ENCODE measurements around the gene HILPDA.
"Not testable (repeated sequence)": the region's sequence is repeated elsewhere in the genome, so short reads cannot be mapped to it uniquely, and the experiment has no call there.

HILPDA gene

DNA sequence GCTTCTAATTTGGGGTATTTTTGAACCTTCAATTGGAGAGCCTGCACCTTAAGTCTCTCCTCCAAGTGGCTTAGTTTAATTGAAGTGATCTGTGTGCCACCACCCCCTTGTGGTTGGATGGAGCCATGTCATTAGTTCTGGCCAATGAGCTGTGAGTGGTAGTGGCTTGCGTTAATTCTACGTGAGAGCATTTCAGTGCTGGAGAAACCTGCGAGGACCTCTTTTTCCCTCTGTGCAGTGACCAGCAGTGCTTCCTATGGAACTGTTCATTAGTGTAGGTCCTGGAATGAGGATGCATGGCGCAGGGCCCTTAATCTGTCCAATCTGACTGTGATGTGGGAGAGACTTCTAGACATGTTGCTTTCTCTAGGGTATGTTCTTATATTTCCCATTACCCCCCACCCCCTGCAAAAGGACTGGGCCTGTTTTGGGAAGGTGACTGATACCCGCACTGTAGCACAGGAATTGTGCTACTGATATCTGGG lies 3.8 kb downstream of the HILPDA start:
- DNase-seq (ENCODE audit: low read depth in 2 of 3, low spot score in 1 of 3) = peak; percentile 36 to 53 (median 44)

DNA sequence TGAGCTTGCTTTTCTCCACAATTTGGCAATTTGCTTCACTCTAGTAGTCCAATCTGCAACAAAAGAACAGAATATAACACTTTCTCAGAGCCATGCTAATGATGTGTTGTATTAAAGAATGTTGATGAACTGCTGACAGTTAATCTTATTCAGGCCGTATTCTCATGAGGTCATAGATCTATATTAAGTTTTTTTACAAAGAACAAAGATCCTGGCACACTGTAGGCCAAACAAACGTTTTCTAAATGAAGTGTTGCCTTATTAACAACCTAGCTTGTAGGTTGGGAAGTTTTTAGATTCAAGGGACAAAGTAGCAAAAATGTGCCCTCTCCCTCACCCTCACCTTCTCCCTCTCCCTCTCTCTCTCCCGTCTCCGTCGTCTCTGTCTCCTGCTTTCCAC lies 6.8 kb downstream of the HILPDA start:
- DNase-seq (ENCODE audit: low read depth in 2 of 3, low spot score in 1 of 3) = no peak

DNA sequence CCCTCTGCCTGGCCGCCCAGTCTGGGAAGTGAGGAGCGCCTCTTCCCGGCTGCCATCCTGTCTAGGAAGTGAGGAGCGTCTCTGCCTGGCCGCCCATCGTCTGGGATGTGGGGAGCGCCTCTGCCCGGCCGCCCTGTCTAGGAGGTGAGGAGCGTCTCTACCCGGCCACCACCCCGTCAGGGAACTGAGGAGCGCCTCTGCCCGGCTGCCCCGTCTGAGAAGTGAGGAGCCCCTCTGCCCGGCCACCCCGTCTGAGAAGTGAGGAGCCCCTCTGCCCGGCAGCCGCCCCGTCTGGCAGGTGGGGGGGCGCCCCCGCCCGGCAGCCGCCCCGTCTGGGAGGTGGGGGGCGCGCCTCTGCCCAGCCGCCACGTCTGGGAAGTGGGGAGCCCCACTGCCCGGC lies 7.7 kb downstream of the HILPDA start:
- DNase-seq (ENCODE audit: low read depth in 2 of 3, low spot score in 1 of 3) = not testable (repeated sequence)

DNA sequence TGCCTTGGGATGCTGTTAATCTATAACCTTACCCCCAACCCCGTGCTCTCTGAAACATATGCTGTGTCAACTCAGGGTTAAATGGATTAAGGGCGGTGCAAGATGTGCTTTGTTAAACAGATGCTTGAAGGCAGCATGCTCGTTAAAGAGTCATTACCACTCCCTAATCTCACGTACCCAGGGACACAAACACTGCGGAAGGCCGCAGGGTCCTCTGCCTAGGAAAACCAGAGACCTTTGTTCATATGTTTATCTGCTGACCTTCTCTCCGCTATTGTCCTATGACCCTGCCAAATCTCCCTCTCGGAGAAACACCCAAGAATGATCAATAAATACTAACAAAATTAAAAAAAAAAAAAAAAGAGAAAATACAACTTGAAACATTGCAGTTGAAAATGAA lies 8.3 kb downstream of the HILPDA start:
- DNase-seq (ENCODE audit: low read depth in 2 of 3, low spot score in 1 of 3) = not testable (repeated sequence)

DNA sequence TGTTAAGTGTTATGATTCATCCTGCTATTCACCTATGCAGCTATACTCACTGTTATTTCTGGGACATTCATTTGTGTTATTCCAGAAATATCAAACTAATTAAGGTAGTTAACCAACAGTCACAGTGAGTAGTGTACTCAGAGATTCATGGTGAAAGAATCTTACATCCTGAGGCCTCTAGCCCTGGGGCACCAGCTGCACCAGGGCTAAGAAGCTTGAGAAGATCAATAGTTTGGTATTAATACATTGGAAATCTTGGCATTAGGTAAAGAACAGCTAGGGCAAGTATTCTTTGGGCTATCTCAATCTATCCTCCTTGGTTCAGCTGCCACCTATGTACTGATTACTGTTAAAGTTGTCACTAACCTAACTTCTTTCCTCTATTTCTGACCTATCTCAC lies 11.2 kb downstream of the HILPDA start:
- DNase-seq (ENCODE audit: low read depth in 2 of 3, low spot score in 1 of 3) = not testable (repeated sequence)

DNA sequence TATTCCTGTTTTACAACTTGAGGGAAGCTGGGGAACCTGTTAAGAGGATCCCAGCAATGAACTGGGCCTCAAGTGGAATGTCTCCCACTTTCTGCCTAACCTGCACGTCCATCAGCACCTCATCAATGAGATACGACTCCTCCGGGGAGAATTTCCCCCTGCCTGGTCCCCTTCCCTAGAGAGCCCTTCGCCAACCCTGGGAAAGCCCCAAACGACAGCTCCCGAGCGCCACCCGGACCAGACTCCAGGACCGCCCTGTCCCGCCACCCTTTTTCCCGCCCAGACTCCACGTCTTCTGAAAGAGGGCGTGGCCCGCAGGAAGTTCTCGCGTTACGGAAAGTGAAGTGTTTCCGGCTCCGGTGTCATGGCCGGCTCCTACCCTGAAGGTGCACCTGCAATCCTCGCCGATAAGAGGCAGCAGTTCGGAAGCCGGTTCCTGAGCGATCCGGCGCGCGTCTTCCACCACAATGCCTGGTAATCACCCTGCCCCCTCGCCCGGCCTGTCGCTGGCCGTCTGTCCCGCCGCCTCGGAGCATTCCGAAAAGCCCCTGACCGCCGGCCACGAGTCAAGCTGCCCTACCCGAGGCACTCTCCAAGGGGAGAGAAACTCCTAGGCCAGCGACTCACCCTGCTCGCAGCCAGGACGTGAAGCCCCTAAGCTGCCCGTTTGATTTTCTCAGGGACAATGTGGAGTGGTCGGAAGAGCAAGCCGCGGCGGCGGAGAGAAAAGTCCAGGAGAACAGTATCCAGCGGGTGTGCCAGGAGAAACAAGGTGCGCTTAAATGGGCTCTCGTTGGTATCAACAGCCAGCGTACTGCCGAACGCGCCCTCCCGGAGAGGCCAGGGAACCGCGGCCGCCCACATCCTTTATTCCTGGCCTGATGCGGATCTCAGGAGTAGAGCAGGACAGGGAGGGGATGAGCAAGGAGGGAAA lies 21.0 kb downstream of the HILPDA start, which contains the start of gene METTL2B:
TSS of gene METTL2B (plus strand) at position 347 of the 934 bp plus-strand sequence. CDS start at position 365, 18 bp downstream.
- peak; percentile 92 to 94 (median 92) for DNase-seq (ENCODE audit: low read depth in 2 of 3, low spot score in 1 of 3)

DNA sequence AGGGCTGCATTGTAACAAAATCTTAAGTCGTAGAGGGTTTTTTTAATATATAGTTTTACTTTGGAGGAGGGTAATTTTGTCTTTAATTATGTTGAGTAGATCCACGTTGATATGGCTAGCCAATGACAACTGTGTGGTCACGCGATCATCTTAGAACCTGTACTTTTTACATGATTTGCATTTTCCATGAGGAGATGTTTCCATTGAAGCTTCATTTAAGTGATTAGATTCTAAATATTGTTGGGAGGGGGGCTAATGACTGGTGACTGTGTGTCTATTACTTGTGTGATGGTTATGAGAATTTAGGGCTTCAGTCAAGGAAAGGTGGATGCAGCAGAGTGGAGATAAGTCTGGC lies 21.6 kb downstream of the HILPDA start:
- DNase-seq (ENCODE audit: low read depth in 2 of 3, low spot score in 1 of 3) = not testable (repeated sequence)

DNA sequence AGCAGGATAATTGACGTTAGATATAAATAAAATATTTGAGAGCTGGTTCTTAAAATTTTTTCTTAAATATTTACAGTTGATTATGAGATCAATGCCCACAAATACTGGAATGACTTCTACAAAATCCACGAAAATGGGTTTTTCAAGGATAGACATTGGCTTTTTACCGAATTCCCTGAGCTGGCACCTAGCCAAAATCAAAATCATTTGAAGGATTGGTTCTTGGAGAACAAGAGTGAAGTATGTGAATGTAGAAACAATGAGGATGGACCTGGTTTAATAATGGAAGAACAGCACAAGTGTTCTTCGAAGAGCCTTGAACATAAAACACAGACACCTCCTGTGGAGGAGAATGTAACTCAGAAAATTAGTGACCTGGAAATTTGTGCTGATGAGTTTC lies 23.4 kb downstream of the HILPDA start:
- DNase-seq (ENCODE audit: low read depth in 2 of 3, low spot score in 1 of 3) = not testable (repeated sequence)

DNA sequence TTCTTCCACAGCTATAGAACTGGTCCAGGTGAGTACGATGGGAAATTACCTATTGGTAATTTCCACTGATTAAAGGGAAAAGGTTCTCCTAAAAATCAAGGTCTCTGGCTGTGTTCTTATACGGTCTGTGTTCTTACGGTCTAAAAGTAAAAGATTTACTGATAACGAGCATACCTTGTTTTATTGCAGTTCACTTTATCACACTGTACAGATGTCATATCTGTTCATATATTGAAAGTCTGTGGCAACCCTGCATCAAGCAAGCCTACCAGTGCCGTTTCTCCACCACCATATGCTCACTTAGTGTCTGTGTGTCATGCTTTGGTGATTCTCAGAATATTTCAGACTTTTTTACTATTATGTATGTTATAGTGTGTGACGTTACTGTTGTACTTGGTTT lies 32.5 kb downstream of the HILPDA start:
- not testable (repeated sequence) for DNase-seq (ENCODE audit: low read depth in 2 of 3, low spot score in 1 of 3)

DNA sequence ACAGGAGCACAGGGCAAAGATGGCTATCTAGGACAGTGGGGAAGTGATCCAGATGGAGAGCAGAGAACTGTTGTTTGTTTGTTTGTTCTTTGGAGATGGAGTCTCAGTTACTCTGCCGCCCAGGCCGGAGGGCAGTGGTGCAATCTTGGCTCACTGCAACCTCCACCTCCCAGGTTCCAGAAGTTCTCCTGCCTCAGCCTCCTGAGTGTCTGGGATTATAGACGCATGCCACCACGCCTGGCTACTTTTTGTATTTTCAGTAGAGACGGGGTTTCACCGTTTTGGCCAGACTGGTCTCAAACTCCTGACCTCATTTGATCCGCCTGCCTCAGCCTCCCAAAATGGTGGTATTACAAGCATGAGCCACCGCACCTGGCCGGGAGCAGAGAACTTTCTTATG lies 41.7 kb downstream of the HILPDA start:
- no peak for DNase-seq (ENCODE audit: low read depth in 2 of 3, low spot score in 1 of 3)

DNA sequence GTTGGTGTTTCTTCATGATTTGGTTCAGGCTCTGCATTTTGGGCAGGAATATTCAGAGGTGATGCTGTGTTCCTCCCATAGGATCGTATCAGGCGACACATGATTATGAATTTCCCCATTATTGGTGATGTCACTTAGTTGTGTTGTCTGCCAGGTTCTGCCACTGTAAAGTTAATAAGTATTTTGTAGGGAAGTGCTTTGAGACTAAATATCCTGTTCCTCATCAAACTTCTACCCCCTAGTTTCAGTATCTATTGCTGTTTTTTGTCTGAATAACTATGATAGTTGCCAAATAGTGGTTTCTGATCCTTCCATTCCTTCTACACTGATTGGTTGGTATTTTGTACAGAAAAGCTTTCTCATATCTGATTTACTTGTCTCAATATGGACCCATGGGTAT lies 49.7 kb downstream of the HILPDA start:
- DNase-seq (ENCODE audit: low read depth in 2 of 3, low spot score in 1 of 3) = not testable (repeated sequence)

DNA sequence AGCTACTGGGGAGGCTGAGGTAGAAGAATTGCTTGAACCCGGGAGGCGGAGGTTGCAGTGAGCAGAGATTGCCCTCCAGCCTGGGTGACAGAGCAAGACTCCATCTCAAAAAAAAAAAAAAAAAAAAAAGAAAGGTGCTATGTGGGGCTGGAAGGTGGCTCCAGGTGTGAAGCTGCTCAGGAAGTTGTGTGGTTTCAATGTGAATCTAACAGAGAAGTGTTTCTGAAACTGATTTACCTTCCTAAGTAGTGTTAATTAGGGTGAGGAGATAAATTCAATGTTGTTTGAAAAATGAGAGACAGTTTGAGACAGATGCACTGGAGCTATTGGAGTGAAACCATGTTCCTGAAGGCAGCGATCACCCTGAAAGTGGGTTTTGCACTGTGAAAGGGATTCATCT lies 51.1 kb downstream of the HILPDA start:
- not testable (repeated sequence) for DNase-seq (ENCODE audit: low read depth in 2 of 3, low spot score in 1 of 3)

DNA sequence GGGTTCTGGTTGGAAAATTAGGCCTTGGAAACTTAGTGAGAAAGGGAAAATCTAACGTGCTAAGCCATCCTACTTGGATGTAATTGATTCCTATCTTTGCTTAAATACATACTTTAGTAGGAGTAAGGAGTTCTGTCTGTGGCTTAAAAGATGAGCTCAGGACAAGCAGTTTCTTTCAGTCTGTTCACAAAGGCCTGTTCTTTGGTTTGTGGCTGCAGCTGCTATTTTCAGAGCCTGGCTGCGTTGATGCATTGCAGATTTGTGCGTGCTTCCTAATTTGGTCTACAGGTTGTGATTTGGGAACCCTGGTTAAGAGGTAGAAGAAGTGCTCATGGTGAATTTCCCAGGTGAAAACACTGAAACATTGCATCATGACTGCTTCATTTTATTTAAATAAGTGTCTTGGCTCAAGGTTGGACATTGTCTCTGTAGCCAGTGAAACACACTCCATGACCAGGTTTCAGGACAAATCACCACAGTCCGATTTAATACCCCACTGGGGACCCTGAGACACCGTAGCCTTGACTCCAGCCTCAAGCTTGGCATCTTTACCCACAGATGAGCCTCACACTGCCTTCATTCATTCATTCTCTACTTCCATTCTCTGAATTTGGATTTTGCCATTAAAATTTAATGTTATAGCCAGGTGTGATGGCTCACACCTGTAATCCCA lies 51.8 kb downstream of the HILPDA start:
- not testable (repeated sequence) for DNase-seq (ENCODE audit: low read depth in 2 of 3, low spot score in 1 of 3)
